T-helper 2 cell treated with Interferon-gamma antibody and Interleukin-4, amounts not matched to agents 100 ng/mL and 5 ng/mL, for 36 hours (primary cell): ENCODE results near the gene DNM1. TPM values are rescaled to one million over a fixed set of nuclear protein-coding genes. Genes with fewer than 3 reads are reported as not detected.
"Not testable (repeated sequence)": the region's sequence is repeated elsewhere in the genome, so short reads cannot be mapped to it uniquely, and the experiment has no call there.

Source experiments
- intact Hi-C: fragments of 100-400 bp; cut with micrococcal nuclease; formaldehyde crosslinking; loops from one replicate; pipeline ENCODE4 v1.15.1; 2023
- total RNA-seq: library from RNA; stranded (reverse); gene quantifications from 2 replicates; pipeline ENCODE4 v1.2.3, GENCODE V29; 2022

DNM1 gene
- total RNA-seq, 1 donor from 2014 or later: 0.32 TPM

DNA sequence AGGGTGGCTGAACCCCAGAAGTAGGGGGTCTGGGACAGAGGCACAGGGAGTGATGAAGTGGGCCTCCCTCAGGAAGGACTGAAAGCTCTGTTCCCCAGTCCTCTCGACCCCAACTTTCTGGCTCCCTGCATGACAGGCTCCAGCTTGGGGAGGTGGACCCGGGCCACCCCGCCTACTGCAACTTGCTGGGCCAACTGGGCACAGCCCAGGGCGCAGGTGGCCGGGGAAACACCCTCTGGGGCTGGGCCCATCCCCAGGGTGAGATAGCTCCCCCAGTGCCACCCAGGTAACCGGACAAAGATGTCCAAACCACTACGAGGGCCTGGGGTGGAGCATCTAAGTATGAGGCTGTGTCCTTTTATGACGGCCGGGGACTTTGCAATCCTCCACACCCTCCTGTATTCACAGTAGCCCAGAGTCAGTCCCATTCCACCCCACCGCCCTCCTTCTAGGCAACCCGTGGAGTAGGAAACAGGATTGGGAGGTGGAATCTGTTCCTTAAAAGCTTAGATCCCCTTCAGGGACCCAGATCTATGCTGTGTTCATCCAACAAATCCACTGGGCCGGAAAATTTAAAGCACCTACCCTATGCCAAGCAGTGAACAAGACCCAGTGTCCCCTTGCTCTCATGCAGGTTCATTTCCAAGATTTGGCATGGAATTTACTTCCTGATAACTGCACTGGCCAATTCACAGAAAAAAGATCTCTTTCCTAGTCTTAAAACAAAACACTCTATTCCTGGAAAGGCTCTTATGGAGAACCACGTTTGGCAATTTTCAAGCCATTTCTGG, 19.9 kb downstream of the DNM1 start:
- intact Hi-C loops: no loop called here

DNA sequence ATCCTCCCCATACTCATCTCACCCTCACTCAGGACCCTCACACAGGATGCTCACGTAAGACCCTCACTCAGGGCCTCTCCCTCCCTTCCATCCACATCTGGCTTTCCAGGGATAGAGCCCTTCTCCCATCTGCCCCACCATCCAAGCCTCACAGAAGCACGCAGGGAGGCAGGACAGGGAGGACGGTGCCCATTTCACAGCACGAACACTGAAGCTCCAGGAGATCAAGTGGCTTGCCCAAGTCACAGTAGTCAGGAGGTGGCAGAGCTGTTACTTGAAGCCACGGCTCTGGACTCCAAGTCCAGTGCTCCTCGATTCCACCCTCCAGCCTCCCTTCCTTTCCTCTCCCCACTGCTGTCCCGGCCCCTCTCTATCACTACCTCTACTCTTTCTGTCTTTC, 21.7 kb downstream of the DNM1 start:
- intact Hi-C loops: no loop called here

- intact Hi-C loops: no loop called here
Observed at GRCh38 chr9:128225770-128226411, 22.7 kb downstream of the DNM1 start.

GRCh38 chr9:128226412-128226801, 23.2 kb downstream of the DNM1 start:
- intact Hi-C loops: no loop called here

GRCh38 chr9:128230897-128231296, 27.7 kb downstream of the DNM1 start:
- intact Hi-C loops: not testable (repeated sequence)

DNA sequence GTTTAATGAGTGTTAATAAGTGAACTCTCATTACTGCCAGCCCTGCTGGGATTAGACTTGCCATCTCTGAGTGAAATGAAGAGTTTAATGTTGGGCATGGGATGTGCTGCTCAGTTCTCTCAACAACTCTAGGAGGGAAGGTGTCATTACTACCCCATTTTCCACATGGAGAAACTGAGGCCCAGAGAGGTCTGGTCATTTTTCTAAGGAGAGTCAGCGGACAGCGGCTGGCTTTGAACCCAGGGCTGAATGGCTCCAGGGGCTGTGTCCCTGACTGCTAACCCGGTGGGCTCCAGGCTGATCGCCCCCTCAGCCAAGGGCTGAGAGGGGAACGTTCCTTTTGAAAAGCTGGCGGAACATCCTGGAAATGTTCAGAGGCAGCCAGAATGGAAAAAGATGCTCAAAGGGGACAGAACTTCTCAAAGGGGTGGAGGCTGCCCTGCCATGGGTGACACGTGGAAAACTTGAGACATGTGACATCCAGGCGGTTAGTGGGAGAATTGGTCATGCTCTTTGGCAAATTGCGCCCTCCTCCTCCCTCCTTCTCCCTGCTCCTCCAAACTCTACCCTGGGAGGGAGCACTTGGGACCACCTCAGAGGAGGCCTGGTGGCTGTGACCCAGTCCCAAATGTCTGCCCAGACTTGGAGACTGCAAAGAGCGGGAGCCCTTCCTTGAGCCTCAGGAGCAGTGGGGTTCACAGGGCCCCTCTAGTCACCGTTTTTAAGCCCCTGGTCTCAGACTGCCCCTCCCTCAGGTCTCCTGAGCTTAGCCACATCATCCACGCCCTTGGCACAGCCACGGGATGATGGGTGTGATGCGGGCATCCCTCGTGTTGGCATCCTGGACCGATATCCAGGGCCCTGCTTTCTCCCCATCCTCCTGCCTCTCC, 28.7 kb downstream of the DNM1 start:
- intact Hi-C loops: no loop called here

GRCh38 chr9:128232528-128233428, 29.6 kb downstream of the DNM1 start:
- intact Hi-C loops: no loop called here

DNA sequence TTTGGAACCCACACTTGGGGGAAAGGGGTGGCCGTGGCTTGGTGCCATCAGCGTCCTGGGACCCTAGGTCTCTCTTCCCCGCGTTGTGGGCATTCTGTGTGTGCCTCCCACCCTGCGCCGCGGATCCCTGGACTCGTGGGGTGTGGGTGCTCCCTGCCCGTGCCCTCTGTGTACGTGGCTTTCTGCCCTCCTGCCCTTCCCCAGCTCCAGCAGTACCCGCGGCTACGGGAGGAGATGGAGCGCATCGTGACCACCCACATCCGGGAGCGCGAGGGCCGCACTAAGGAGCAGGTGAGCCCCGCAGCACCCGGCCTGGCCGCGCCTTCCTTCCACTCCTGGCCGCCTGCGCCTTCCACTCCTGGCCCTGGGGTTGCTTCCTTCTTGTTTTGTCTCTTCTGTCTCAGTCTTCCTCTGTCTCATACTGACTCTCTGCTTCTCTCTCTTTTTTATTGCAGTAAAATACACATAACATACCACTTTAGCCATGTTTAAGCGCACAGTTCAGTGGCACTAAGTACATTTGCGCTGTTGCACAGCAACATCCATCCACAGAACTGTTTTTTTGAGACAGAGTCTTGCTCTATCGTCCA, 30.7 kb downstream of the DNM1 start:
- intact Hi-C loops: no loop called here

DNA sequence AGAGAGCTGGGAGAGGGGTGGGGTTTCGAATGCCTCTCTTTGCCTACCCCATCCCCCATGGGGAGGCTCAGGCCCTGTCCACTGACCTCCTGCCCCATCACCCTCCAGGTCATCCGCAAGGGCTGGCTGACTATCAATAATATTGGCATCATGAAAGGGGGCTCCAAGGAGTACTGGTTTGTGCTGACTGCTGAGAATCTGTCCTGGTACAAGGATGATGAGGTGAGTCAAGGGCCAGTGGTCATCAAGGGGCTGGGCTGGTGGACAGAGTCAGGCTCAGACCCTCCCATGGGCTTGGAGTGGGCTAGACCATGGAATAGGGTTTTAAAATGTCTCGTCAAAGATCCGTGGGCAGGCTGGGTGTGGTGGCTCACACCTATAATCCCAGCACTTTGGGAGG, 38.9 kb downstream of the DNM1 start:
- intact Hi-C loops: no loop called here

DNA sequence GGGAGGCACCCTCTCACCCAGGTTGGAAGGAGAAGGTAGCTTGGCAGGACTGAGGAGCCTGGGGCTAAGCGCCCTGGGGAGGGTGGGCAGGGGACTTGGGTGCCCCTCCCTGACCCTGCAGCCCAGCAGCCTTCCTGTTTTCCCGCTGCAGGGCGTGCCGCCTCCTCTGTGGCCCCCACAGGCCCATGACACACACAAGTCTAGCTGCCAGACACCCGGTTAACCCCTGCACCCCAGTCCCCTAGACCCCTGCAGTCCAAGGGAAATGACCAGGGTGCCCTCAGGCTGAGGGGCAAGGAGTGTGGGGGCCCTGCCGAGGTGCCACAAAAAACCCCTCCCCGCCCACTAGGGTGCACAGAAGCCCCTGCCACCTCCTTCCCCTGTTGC, 39.6 kb downstream of the DNM1 start:
- intact Hi-C loops: no loop called here

DNA sequence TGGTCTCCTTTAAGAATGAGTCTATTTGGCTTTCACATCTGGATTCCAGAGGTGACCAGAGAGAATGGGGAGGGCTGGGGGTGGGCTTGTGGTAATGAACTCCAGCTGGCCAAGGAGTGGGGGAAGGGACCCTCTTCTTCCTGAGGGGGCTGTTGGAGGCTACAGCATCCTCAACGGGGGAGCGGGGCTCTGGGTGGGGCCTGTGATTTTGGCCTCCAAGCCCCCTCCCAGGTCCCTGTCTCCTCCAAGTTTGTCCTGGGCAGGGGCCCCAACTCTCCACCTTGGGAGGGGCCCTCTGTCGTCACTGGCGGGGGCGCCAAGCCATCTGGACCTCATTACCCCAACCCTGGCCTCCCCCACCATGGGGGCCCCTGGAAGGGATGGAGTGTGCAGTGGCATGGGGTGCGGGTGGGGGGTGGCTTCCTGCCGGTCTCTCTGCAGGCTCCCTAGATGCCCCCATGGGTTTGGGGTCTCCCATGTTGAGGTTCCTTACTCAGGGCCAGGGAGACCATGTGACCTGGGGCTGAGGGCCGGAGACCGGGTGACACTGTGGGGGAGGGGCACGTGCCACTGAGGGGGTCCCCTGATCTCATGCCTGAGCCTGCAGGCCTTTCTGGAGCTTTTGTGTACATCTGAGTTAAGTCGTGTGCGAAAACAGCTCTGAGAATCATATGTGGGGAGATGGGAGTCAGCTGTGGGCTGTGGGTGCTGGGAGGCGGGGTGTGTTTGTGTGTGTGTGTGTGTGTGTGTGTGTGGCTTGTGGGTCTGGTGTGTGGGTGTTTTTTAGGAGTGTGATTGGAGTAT, 40.2 kb downstream of the DNM1 start:
- intact Hi-C loops: no loop called here

GRCh38 chr9:128244091-128244836, 41.1 kb downstream of the DNM1 start:
- intact Hi-C loops: no loop called here

DNA sequence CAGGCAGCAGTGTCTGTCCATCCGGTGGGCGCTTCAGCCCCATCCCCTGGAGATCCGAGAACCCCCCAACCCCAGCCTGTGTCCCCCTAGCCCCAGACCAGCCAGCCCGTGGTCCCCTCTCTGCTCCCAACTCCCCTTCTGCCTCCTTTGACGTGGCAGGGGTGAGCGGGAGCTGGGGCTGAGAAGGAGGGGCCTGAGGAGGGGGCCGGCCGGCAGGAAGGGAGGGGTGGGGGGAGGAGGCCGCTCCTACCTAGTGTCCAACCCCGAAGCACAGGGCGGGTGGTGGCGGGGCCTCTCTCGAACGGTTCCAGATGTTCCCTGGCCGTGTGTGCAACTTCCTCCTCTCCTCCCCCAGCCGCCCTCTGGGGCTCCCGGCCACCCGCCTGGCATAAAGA, 41.7 kb downstream of the DNM1 start:
- intact Hi-C loops: no loop called here

- intact Hi-C loops: no loop called here
Observed at GRCh38 chr9:128245421-128246151, 42.4 kb downstream of the DNM1 start.

DNA sequence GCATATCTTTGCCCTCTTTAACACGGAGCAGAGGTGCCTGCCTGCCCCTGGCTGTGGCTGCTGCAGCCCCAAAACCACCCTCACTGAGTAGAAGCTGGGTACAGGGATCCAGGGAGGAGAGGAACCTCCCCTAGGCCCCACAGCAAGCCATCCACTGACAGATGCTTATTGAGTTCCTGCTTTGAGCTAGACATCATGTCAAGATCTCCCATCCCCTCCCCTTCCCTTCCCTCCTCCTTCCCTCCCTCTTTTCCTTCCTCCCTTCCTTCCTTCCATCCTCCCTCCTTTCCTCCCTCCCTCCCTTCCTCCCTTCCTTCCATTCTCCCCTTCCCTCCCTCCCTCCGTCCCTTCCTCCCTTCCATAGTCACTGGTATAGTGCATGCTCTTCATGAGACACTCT, 43.3 kb downstream of the DNM1 start:
- intact Hi-C loops: no loop called here

DNA sequence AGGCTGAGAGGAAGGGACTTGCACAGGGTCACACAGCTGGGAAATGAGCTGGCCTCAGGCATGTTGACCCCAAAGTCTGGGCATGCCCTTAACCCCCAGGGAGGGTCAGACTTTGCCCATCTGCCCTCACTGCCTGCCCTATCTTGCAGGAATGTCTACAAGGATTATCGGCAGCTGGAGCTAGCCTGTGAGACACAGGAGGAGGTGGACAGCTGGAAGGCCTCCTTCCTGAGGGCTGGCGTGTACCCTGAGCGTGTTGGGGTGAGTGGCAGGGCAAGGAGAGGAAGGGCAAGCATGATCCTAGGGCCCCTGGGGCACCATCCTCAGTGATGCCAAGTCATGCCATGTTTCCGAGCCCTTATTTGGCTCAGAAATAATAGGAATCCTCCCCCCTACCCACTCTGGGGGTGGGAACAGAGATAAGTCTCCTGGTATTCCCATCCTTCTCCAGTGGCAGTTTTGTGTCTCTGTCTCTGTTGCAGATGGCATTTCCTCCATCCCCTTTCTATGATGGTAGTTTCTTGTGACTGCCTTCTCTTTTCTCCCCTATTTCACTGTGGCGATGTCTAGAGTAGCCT, 44.1 kb downstream of the DNM1 start:
- intact Hi-C loops: no loop called here

GRCh38 chr9:128249558-128249907, 46.4 kb downstream of the DNM1 start:
- intact Hi-C loops: no loop called here
